GOT3 (cell line): ENCODE measurements around the gene TMEM179B.
"Not testable (repeated sequence)": the region's sequence is repeated elsewhere in the genome, so short reads cannot be mapped to it uniquely, and the experiment has no call there.

Source experiments
- DNase-seq: peaks from one replicate; lab custom pipeline; 2025; ENCODE audit warnings: mixed read lengths; lab: John Stamatoyannopoulos, UW

Gene TMEM179B

GRCh38 chr11:62787005-62787759, at the start of gene TMEM179B:
Gene TMEM179B (plus strand): TSS chr11:62787402. CDS start chr11:62787432, 30 bp downstream.
- peak; percentile 86 for DNase-seq

- no peak for DNase-seq
These were observed 39.6 kb upstream of the TMEM179B start for GRCh38 chr11:62747475-62748160.

- not testable (repeated sequence) for DNase-seq
These were observed 37.3 kb upstream of the TMEM179B start for GRCh38 chr11:62749931-62750330.

GRCh38 chr11:62752177-62752785, 34.9 kb upstream of the TMEM179B start:
- no peak for DNase-seq

- no peak for DNase-seq
These were observed 34.0 kb upstream of the TMEM179B start for GRCh38 chr11:62752994-62753735.

- peak; percentile 94 for DNase-seq
These were observed 33.2 kb upstream of the TMEM179B start, which contains the start of gene ZBTB3 for GRCh38 chr11:62753736-62754603. Gene ZBTB3 (minus strand): TSS chr11:62754160. CDS start chr11:62753664, 496 bp downstream.

- no peak for DNase-seq
These were observed 32.1 kb upstream of the TMEM179B start for GRCh38 chr11:62755086-62755615.

GRCh38 chr11:62757846-62758788, 29.1 kb upstream of the TMEM179B start:
- DNase-seq = no peak

GRCh38 chr11:62760867-62761227, 26.4 kb upstream of the TMEM179B start:
- not testable (repeated sequence) for DNase-seq

GRCh38 chr11:62770778-62771143, 16.4 kb upstream of the TMEM179B start:
- no peak for DNase-seq

GRCh38 chr11:62771144-62772021, 15.8 kb upstream of the TMEM179B start, which contains the start of gene TAF6L:
Gene TAF6L (plus strand): TSS chr11:62771396. CDS start chr11:62775784, 4,388 bp downstream.
- peak; percentile 90 for DNase-seq

GRCh38 chr11:62774407-62774806, 12.8 kb upstream of the TMEM179B start:
- no peak for DNase-seq

GRCh38 chr11:62775646-62776045, 11.6 kb upstream of the TMEM179B start:
- no peak for DNase-seq

GRCh38 chr11:62777389-62777788, 9.8 kb upstream of the TMEM179B start:
- no peak for DNase-seq

GRCh38 chr11:62778441-62778840, 8.8 kb upstream of the TMEM179B start:
- DNase-seq = no peak

- DNase-seq = no peak
These were observed 4.4 kb upstream of the TMEM179B start for GRCh38 chr11:62782753-62783152.

GRCh38 chr11:62786318-62787004, 741 bp upstream of the TMEM179B start:
- DNase-seq = peak; percentile 65

GRCh38 chr11:62788991-62789390, 1.8 kb downstream of the TMEM179B start:
- no peak for DNase-seq
